Neural cell (in vitro differentiated cells): ENCODE data around the gene NRF1. TPM values are rescaled to one million over a fixed set of nuclear protein-coding genes. Genes with fewer than 3 reads are reported as not detected.
"Not testable (repeated sequence)": the region's sequence is repeated elsewhere in the genome, so short reads cannot be mapped to it uniquely, and the experiment has no call there.

Experiments used
- H2AFZ ChIP-seq: fragments of 200-600, 300-800 bp; sonication (generic), shearing (Covaris generic); 2 replicates; pipeline ENCODE4 v1.6.0; 2014; ENCODE audit warnings: low read depth, mild to moderate bottlenecking, antibody characterized with exemption, low read length, moderate library complexity
- H3F3A ChIP-seq: fragments of 200-600 bp; shearing (Covaris generic); 2 replicates; pipeline ENCODE4 v1.6.1; 2016; ENCODE audit warnings: mild to moderate bottlenecking, moderate library complexity, mixed read lengths, antibody characterized with exemption, low read length; ENCODE audit not compliant: insufficient read depth, poor library complexity, severe bottlenecking
- H3K27ac ChIP-seq: fragments of 200-600, 300-800 bp; sonication (generic), shearing (Covaris generic); 2 replicates; pipeline ENCODE4 v1.5.1; 2014; ENCODE audit warnings: mild to moderate bottlenecking, low read length, moderate library complexity
- H3K27me3 ChIP-seq: fragments of 300-800, 200-600 bp; sonication (generic), shearing (Covaris generic); 2 replicates; pipeline ENCODE4 v1.6.0; 2014; ENCODE audit warnings: mild to moderate bottlenecking, low read depth, low read length, moderate library complexity; ENCODE audit not compliant: insufficient read depth
- H3K36me3 ChIP-seq: fragments of 300-800, 200-600 bp; sonication (generic), shearing (Covaris generic); 2 replicates; pipeline ENCODE4 v1.5.1; 2014; ENCODE audit warnings: mild to moderate bottlenecking, antibody characterized with exemption, low read length, moderate library complexity; ENCODE audit not compliant: insufficient read depth
- H3K4me2 ChIP-seq: fragments of 300-800, 200-600 bp; sonication (generic), shearing (Covaris generic); 2 replicates; pipeline ENCODE4 v1.6.0; 2014; ENCODE audit warnings: mild to moderate bottlenecking, low read length
- H3K4me3 ChIP-seq: fragments of 300-800, 200-600 bp; sonication (generic), shearing (Covaris generic); 2 replicates; pipeline ENCODE4 v1.5.1; 2014; ENCODE audit warnings: mild to moderate bottlenecking, low read length, moderate library complexity
- H3K79me2 ChIP-seq: fragments of 200-600 bp; shearing (Covaris generic); replicated peaks from 2 replicates; pipeline ENCODE4 v1.6.0; 2014; ENCODE audit warnings: mild to moderate bottlenecking, low read length, moderate library complexity; ENCODE audit not compliant: insufficient read depth
- H3K9ac ChIP-seq: fragments of 300-800, 200-600 bp; sonication (generic), shearing (Covaris generic); 2 replicates; pipeline ENCODE4 v1.6.1; 2016; ENCODE audit warnings: mild to moderate bottlenecking, low read length, mixed read lengths
- H3K9me2 ChIP-seq: fragments of 200-600 bp; shearing (Covaris generic); 2 replicates; pipeline ENCODE4 v1.6.1; 2016; ENCODE audit warnings: mild to moderate bottlenecking, low read length, mixed read lengths; ENCODE audit not compliant: insufficient read depth
- H3K9me3 ChIP-seq: fragments of 200-600, 300-800 bp; sonication (generic), shearing (Covaris generic); 2 replicates; pipeline ENCODE4 v1.6.1; 2016; ENCODE audit warnings: mild to moderate bottlenecking, mixed run types, low read length, moderate library complexity, mixed read lengths
- H4K20me1 ChIP-seq: fragments of 200-600 bp; shearing (Covaris generic); 2 replicates; pipeline ENCODE4 v1.6.1; 2016; ENCODE audit warnings: mild to moderate bottlenecking, mixed run types; ENCODE audit not compliant: insufficient read depth
- EP300 ChIP-seq: fragments of 450-650 bp; conservative IDR thresholded peaks from 2 replicates; pipeline ENCODE4 v1.6.1; 2014; ENCODE audit warnings: antibody characterized with exemption, mild to moderate bottlenecking, moderate library complexity; ENCODE audit not compliant: poor library complexity, severe bottlenecking
- EZH2 ChIP-seq: fragments of 200-600, 300-800 bp; shearing (Covaris generic), sonication (generic); IDR thresholded peaks from 2 replicates; pipeline ENCODE4 v1.6.1; 2014; ENCODE audit warnings: antibody characterized with exemption, low read length, borderline replicate concordance, mild to moderate bottlenecking; ENCODE audit not compliant: insufficient read depth, poor library complexity, severe bottlenecking
- MXI1 ChIP-seq: fragments of 450-650 bp; conservative IDR thresholded peaks from 2 replicates; pipeline ENCODE4 v1.6.1; 2014; ENCODE audit warnings: antibody characterized with exemption, mild to moderate bottlenecking; ENCODE audit not compliant: poor library complexity, severe bottlenecking
- POLR2AphosphoS5 ChIP-seq: IDR thresholded peaks from 2 replicates; pipeline ENCODE4 v1.6.1; 2012
- RAD21 ChIP-seq: fragments of 450-650 bp; conservative IDR thresholded peaks from 2 replicates; pipeline ENCODE4 v1.6.1; 2014; ENCODE audit warnings: antibody characterized with exemption, mild to moderate bottlenecking, moderate library complexity
- SMC3 ChIP-seq: fragments of 450-650 bp; conservative IDR thresholded peaks from 2 replicates; pipeline ENCODE4 v1.6.1; 2014; ENCODE audit warnings: antibody characterized with exemption, mild to moderate bottlenecking, moderate library complexity; ENCODE audit not compliant: poor library complexity
- TAF1 ChIP-seq: IDR thresholded peaks from 2 replicates; pipeline ENCODE4 v1.6.1; 2012; ENCODE audit warnings: low read depth
- polyA minus RNA-seq: library from RNA; depleted of rRNA, polyadenylated mRNA; stranded (reverse); fragments of >200 nt; gene quantifications from 2 replicates; pipeline ENCODE4 v1.2.3, GENCODE V29; 2014
- polyA plus RNA-seq: library from polyadenylated mRNA; depleted of rRNA; stranded (reverse); fragments of >200 nt; gene quantifications from 2 replicates; pipeline ENCODE4 v1.2.3, GENCODE V29; 2014
- TF ChIP-seq, protein P1 (sequence below): fragments of 450-650 bp; IDR thresholded peaks from 2 replicates; pipeline ENCODE4 v1.5.1; 2014; ENCODE audit warnings: antibody characterized with exemption, mild to moderate bottlenecking, moderate library complexity; ENCODE audit not compliant: poor library complexity, severe bottlenecking
- TF ChIP-seq, protein P2 (sequence below): IDR thresholded peaks from 2 replicates; pipeline ENCODE4 v1.6.1; 2012; ENCODE audit warnings: borderline replicate concordance

Gene NRF1
- polyA plus RNA-seq (13.2 and 22.8 TPM in 2 replicates), polyA minus RNA-seq (21.2 and 24.3 TPM in 2 replicates)

DNA sequence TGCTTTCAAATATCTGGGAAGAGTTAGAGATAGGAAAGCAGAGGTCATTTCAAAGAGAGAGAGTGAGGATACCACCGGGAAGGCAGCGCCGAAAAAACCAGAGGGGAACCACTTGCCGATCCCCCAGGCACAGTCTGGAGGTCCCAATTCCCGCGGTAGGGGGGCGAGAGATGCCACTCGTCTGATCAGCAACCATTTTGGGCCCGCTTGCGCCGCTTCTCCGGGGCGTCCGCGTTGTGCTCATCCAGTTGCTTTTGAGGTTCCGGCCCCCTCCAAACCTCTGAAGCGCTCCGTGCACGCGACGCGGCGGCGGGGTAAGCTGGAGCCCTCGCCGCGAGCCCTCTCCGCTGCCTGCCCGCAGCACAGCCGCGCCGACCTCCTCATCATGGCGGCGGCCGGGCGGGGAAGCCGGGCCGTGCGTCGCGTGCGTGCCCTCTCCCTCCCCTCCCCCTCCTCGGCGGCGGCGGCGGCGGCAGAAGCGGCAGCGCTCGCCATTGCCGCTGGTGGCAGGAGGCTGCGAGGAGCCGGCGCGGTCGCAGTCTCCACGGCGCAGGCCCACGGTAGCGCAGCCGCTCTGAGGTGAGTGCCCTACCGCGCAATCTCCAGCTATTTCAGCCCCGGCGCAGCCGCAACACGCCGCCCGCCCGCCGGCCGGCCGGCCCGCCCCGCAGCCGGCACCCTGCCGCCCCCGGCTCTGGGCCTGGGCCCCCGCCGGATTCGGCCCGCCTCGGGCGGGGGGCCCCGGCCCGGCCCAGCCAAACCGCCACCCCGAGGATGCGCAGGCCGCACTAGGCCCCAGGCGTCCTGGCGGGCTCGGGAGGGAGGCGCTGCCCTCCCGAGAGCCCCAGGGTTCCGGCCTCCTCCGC lies at the start of gene NRF1:
TSS of gene NRF1 (plus strand) at position 475 of the 866 bp plus-strand sequence. CDS start 45,632 bp downstream, outside the sequence.
- H4K20me1 ChIP-seq: no peaks in the 10 kb centered on the region
- H3K9me3 ChIP-seq: no peaks in the 10 kb centered on the region
- H3K9ac ChIP-seq: peak within 1 kb of the TSS; percentile 93
- peak within 1 kb of the TSS; percentile 91 for H3K4me3 ChIP-seq
- peak within 1 kb of the TSS; percentile 96 for H3K27ac ChIP-seq
- H2AFZ ChIP-seq: peak within 1 kb of the TSS; percentile 88
- peaks cover 54% of the 10 kb centered on the region for H3K79me2 ChIP-seq
- H3F3A ChIP-seq: no peaks in the 10 kb centered on the region
- H3K4me2 ChIP-seq: peak within 1 kb of the TSS; percentile 93
- H3K27me3 ChIP-seq: no peaks in the 10 kb centered on the region
- no peaks in the 10 kb centered on the region for H3K9me2 ChIP-seq
- TF ChIP-seq POLR2AphosphoS5 (peak; percentile 92), SMC3 (peak; percentile 48), RAD21 (peak; percentile 44), EP300 (peak; percentile 79), MXI1 (peak; percentile 88), EZH2 (no peak), TAF1 (peak; percentile 73)
- TF ChIP-seq, protein P1, sequence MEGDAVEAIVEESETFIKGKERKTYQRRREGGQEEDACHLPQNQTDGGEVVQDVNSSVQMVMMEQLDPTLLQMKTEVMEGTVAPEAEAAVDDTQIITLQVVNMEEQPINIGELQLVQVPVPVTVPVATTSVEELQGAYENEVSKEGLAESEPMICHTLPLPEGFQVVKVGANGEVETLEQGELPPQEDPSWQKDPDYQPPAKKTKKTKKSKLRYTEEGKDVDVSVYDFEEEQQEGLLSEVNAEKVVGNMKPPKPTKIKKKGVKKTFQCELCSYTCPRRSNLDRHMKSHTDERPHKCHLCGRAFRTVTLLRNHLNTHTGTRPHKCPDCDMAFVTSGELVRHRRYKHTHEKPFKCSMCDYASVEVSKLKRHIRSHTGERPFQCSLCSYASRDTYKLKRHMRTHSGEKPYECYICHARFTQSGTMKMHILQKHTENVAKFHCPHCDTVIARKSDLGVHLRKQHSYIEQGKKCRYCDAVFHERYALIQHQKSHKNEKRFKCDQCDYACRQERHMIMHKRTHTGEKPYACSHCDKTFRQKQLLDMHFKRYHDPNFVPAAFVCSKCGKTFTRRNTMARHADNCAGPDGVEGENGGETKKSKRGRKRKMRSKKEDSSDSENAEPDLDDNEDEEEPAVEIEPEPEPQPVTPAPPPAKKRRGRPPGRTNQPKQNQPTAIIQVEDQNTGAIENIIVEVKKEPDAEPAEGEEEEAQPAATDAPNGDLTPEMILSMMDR: peak; percentile 70
- TF ChIP-seq, protein P2, sequence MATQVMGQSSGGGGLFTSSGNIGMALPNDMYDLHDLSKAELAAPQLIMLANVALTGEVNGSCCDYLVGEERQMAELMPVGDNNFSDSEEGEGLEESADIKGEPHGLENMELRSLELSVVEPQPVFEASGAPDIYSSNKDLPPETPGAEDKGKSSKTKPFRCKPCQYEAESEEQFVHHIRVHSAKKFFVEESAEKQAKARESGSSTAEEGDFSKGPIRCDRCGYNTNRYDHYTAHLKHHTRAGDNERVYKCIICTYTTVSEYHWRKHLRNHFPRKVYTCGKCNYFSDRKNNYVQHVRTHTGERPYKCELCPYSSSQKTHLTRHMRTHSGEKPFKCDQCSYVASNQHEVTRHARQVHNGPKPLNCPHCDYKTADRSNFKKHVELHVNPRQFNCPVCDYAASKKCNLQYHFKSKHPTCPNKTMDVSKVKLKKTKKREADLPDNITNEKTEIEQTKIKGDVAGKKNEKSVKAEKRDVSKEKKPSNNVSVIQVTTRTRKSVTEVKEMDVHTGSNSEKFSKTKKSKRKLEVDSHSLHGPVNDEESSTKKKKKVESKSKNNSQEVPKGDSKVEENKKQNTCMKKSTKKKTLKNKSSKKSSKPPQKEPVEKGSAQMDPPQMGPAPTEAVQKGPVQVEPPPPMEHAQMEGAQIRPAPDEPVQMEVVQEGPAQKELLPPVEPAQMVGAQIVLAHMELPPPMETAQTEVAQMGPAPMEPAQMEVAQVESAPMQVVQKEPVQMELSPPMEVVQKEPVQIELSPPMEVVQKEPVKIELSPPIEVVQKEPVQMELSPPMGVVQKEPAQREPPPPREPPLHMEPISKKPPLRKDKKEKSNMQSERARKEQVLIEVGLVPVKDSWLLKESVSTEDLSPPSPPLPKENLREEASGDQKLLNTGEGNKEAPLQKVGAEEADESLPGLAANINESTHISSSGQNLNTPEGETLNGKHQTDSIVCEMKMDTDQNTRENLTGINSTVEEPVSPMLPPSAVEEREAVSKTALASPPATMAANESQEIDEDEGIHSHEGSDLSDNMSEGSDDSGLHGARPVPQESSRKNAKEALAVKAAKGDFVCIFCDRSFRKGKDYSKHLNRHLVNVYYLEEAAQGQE: peak; percentile 85
- no peaks in the 10 kb centered on the region for H3K36me3 ChIP-seq

DNA sequence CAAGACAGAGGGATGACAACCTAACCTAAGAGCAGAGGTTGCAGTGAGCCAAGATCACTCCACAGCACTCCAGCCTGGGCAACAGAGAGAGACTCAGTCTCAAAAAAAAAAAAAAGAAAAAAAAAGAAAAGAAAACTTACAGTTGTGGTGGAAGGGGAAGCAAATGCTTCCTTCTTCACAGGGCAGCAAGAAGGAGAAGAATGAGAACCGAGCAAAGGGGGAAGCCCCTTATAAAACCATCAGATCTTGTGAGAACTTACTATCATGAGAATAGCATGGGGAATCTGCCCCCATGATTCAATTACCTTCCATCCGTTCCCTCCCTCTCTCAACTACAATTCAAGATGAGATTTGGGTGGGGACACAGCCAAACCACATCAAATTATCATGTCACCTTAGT lies 45.2 kb upstream of the NRF1 start:
- not testable (repeated sequence) for H3K4me3 ChIP-seq, H3F3A ChIP-seq, H3K9me3 ChIP-seq, H3K27me3 ChIP-seq, H2AFZ ChIP-seq, H3K36me3 ChIP-seq, H3K79me2 ChIP-seq, H3K4me2 ChIP-seq, H4K20me1 ChIP-seq, H3K9ac ChIP-seq, H3K27ac ChIP-seq, H3K9me2 ChIP-seq
